ENCODE measurements around the gene NUCKS1.
A peak's percentile ranks its signal among the peaks of the same experiment; 100 is the strongest.
"Not testable (repeated sequence)": the region's sequence is repeated elsewhere in the genome, so short reads cannot be mapped to it uniquely, and the experiment has no call there.

Gene NUCKS1

DNA sequence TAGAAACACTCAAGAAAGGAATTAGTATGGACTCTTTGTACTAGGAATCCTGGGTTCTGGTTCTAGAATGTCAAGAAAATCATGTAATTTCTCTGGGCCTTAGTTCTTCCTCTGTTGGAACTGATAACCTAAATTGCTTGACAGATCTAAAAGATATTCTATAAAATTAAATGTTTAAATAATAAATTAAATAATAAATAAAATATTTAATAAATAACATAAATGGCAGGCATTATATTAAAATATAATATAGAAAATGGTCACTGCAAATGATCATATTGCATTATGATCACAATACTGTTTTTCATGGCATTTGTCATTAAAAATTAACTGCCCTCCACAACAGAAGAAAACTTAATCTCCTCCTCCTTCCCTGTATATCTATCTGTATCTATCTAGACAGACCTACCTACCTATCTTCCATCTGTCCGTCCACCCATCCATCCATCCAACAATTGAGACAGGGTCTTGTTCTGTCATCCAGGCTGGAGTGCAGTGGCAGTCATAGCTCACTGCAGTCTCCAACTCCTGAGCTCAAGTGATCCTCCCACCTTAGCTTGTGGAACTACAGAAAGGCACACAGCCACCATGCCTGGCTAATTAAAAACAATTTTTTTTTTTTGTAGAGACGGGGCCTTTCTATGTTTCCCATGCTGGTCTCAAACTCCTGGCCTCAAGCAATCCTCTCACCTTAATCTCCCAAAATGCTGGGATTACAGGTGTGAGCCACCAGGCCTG is 16.4 kb downstream of the NUCKS1 start:
- DNase-seq (ENCODE audit: low spot score) (no peak), FAIRE-seq (no peak)

DNA sequence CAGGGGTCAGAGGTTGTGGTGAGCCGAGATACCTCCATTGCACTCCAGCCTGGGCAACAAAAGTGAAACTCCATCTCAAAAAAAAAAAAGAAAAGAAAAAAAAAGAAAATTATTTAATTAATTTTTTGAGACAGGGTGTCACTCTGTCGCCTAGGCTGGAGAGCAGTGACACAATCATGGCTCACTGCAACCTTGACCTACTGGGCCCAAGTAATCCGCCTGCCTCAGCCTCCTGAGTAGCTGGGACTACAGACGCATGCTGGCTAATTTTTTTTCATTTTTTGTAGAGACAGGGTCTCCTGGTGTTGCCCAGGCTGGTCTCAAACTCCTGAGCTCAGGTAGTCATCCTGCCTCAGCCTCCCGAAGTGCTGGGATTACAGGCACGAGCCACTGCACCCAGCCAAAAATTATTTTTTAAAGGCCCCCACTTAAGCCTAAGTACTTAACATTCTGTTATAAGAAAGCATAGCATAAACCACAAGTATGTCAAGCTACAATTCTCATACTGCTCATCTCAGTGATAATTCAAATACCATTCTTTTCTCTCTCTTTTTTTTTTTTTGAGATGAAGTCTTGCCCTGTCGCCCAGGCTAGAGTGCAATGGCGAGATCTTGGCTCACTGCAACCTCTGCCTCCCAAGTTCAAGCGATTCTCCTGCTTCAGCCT is 19.9 kb downstream of the NUCKS1 start:
- no peak for DNase-seq (ENCODE audit: low spot score)
- FAIRE-seq = no peak

DNA sequence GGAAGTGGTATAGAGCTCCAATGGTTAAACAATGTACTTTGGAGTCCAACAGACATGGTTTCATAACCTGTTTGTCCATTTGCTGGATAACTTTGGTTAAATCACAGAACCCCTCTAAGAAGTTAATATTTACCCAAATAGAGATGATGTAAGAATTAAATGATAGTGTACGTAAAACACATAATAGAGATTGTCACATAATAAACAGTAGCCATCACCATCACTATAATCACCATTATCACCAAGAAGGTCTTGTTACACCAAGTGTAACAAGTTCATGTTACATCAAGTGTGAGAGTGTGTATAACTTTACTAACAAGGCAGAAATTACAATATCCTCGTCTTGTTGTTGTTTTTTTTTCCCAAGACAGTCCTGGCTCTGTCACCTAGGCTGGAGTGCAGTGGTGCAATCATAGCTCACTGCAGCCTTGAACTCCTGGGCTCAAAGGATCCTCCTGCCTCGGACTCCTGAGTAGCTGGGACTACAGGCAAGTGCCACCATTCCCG is 23.3 kb downstream of the NUCKS1 start:
- no peak for DNase-seq (ENCODE audit: low spot score)
- no peak for FAIRE-seq

DNA sequence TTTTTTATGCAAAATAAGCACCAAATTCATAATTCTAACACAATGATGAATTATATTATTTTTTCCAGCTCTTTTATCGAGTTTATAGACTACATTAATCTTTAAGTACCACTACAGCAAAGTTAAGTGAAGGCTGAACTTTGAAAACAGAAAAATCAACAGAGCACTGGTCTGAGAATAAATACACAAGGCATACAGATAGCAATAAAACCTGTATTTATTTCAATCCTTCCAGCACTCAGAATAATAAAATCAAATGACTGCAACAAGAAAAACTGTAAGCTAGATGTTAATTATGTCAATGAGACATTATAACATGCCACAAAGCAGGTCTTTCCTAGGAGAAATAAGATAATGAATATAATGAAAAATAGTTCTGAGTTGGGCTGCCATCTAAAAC is 24.5 kb downstream of the NUCKS1 start:
- no peak for DNase-seq (ENCODE audit: low spot score)
- no peak for FAIRE-seq

DNA sequence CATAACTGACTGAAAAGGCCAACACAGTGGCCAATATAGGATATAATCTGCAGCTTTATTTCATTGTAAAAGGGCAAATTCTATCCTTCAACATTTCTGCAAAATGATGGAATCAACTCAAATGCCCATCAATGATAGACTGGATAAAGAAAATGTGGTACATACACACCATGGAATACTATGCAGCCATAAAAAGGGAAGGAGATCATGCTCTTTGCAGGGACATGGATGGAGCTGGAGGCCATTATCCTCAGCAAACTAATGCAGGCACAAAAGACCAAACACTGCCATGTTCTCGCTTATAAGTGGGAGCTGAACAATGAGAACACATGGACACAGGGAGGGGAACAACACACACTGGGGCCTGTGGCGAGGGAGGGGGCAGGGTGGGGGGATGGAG is 29.2 kb downstream of the NUCKS1 start:
- not testable (repeated sequence) for DNase-seq (ENCODE audit: low spot score); FAIRE-seq

DNA sequence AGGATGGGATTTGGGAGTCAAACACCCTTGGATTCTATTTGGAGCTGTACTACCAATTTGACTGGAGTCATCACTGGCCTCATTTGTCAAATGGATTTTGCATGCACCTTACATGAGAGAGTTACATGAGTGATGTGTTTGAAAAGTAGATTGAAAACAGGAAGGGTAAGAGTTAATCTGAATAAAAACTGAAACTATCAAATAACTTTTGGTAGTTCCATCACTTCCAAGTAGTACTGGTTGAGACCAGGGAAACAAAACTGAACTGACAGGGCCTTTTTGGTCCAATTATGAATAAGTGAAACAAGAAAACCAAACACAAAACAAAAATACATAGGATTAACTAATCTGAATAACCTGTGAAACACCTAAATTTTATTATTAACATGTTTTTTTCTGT is 30.2 kb downstream of the NUCKS1 start:
- no peak for FAIRE-seq
- no peak for DNase-seq (ENCODE audit: low spot score)

DNA sequence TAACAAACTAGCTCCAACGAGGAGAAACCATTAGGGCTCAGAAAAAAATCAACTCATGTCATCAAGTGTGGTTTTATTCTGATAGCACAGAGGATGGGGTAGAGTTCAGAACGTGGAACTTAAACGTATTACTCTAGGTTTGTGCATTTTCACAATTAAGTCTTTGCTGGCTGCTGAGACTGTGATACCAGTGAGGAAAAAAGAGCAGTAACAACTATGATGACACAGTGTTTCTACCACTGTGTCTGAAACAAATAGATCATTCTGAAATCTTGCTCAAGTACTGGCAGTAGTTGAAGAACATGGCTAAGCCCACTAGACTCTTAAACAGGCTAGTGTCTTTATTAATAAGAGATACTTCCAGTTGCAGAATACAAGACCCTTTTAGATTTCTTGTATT is 31.0 kb downstream of the NUCKS1 start:
- FAIRE-seq (no peak), DNase-seq (ENCODE audit: low spot score) (no peak)

DNA sequence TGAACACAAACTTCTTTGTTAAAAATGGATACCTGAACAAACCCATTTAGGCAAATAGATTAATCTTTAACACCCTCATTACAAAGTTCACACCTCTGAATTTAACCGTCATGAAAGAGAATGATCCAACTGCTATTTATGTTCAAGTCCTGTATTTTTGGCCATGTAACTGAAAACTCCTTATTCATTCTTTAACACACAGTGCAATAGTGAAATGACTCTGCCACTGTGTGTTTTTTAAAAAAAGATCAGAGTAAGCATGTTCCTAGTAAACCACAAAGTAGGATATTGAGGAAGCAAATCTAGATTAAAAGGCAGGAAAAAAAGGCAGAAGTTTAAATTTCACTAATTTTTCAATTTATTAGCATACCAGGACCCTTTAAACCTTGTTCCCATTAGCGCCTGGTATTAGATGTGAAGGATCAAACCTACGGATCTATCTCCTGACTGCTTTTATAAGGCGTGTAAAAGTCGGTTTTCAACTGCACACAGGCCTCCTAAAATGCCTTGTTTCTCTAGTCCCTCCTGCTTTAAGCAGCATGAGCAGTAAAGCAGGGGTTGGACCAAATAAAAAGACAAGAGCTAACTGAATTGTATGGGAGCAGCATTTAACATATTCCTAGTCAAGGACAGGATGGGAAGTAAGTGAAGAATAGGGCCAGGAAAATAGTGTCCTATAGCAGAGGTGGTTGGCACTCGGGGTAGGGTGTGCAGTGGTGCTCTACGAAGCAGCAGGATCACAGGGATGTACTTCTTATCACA is 33.4 kb downstream of the NUCKS1 start:
- DNase-seq (ENCODE audit: low spot score) (no peak), FAIRE-seq (no peak)

DNA sequence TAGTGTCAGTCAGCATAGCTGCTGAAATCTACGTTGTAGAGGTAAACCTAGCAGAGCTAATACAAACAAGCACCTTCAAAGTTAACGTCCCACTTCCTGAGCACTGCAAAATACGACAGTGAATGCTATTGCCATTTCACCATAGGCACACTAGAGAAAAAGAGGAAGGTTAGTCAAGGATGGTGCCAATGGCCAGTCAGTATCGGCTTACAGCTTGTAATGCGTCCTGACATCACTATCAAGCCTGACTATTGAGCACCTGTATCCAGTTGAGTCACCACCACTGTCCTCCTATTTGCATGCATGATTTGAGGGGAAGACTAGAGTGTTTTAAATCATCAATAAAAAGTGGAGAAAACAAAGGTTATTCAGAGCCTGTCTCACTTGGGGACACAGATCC is 34.4 kb downstream of the NUCKS1 start:
- no peak for DNase-seq (ENCODE audit: low spot score)
- FAIRE-seq = no peak

DNA sequence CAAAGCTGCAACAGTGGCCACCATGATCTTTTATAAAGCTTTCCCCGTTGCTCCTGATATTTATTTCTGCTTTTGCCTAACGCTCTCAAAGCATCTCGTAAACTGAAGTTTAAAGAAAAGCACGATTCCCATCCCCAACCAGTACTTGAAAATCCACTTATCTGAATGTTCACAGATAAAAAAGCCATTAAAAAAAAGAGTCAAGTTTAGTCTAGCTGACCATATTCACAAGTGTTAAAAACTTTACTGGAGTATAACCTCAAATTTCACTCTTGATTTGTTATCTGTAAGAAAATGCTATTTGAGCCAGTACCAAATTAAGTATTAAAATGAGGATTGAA is 35.1 kb downstream of the NUCKS1 start:
- DNase-seq (ENCODE audit: low spot score) (no peak), FAIRE-seq (no peak)

DNA sequence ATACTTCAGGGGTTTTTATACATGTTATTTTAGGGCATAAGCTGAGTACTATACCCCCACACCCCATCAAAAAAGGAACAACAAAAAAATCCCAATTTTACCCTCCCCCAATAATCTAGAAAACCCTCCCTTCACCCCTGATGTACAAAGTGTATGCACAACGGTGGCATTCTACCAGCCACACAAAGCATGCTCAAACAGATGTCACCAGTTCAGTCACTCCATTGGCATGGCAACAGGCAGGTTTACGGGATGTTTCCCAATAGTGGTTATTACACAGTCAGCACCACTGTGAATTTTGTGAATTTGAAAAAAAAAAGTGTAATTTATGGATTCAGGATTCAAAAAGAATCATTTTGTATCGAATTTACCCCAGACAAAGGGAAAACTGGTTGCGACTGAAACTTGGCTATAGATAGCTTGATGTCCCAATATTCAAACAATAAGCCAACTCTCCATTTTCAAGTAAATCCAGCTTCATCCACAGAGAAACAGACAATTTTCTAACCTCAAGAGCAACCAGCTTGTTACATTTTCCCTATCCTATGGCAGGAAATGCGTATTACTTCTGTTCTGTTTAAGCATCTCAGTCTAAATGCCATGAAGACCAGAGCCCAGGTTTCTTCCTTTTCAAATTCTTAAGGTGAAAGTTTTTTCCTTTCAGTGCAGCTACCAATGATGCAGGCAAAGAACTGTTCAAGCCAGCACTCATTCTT is 35.6 kb downstream of the NUCKS1 start:
- FAIRE-seq (no peak), DNase-seq (ENCODE audit: low spot score) (no peak)

DNA sequence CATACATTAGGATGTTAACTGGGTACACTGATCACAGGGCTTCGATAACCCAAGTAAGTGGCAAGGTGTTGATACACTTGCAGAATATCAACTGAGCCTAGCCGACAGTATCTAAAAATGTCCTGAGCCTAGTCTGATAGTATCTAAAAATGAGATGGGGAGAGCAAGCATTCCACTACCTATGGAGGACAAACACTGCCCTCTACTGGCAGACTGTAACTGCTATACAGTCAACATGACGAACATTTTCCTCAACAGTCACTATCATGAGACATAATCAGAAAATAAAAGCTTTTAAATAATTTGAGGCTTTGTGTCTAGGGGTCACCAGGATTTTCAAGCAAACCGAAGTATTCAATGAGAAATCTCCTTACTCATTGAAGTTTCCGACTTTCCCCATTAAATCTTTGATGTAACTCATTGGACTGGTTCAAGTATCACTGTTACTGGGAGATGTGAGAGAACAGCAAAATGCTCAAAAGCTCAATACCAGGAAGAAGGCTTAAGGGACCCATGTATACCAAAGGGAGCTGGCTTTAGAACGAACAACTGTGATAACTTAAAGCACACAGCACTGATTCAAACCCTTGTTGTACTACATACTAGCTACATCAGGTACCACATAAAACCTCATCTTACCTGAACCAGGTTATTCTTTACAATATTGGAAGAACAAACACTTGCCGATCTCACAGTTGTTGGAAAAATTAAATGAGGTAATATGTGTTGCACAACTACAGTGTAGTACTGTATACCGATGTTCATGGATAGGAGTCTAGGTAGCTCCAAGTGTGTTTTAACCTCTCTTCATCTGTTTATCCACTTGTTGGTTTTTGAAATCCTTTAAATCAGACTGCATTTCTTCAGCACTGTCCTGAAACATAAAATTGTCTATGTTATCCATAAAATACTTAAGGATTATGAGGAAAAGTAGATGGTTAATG is 38.6 kb downstream of the NUCKS1 start:
- DNase-seq (ENCODE audit: low spot score) (peak; percentile 53), FAIRE-seq (peak; percentile 15)

DNA sequence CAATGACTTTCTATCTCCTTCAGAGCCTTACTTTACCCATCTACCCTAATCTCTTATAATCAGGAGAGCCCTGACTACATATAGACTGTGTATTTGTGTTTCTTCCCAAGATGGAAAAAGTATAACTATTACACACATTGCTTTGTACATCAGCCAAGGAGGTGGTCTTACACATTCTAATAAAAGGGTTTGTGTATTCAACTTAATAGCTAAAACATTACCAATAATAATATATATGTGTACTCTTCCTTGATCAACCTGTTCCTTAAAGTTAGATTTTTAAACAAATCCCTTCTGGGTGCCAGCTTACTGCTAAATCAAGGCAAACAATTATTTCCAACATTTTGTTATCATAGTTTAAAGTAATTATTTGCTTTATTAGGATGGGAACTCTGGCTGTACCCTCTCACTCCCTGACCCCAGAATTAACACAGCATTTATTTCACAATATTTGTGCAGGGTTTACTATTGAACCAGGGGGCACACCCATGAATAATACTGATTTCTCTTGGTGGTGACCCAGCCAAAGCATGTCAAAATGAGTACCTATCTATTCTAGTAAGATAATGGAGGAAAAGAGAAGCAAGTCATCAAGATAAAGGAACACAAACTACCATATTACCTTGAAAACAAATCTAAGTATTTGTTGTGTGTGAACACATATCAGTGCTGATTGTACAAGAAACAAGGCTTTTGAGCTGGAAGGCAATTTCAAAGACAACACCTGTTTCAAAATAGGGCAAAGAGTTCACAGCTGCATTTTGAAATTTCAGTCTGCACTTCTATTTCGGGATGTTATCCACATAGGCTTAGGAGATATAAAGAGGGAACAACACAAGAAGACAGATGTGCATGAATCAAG is 39.5 kb downstream of the NUCKS1 start:
- DNase-seq (ENCODE audit: low spot score) = no peak

DNA sequence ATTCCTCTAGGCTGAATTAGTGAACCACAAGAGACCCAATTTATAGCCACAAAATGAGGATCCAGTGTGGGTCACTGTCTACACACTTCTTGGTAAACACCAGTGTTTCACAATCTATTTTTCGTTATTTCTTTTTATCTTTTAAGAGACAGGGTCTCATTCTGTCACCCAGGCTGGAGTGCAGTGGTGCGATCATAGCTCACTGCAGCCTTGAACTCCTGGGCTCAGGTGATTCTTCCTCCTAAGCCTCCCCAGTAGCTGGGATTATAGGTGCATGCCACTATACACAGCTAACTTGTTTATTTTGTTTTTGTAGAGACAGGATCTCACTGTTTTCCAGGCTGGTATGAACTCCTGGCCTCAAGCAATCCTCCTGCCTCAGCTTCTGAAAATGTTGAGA is 40.3 kb downstream of the NUCKS1 start:
- DNase-seq (ENCODE audit: low spot score) (no peak), FAIRE-seq (no peak)

More for the DNA sequence above, 39.5 kb downstream of the NUCKS1 start:
- no peak for FAIRE-seq

DNA sequence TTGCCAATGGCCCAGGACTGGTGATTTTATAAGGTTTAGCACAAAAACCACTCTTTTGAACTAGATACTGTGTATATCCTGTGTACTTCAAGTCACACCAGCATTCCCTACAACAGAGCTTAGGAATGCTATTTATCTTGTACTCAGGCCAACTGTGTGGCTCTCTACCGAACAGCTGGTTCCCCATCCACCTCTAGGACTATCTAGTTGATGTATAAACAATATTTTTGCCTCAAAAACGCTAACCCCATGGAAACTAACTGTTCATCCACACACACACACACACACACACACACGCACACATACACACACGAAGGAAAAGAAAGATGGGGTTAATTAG is 41.0 kb downstream of the NUCKS1 start:
- no peak for DNase-seq (ENCODE audit: low spot score)
- FAIRE-seq = no peak

DNA sequence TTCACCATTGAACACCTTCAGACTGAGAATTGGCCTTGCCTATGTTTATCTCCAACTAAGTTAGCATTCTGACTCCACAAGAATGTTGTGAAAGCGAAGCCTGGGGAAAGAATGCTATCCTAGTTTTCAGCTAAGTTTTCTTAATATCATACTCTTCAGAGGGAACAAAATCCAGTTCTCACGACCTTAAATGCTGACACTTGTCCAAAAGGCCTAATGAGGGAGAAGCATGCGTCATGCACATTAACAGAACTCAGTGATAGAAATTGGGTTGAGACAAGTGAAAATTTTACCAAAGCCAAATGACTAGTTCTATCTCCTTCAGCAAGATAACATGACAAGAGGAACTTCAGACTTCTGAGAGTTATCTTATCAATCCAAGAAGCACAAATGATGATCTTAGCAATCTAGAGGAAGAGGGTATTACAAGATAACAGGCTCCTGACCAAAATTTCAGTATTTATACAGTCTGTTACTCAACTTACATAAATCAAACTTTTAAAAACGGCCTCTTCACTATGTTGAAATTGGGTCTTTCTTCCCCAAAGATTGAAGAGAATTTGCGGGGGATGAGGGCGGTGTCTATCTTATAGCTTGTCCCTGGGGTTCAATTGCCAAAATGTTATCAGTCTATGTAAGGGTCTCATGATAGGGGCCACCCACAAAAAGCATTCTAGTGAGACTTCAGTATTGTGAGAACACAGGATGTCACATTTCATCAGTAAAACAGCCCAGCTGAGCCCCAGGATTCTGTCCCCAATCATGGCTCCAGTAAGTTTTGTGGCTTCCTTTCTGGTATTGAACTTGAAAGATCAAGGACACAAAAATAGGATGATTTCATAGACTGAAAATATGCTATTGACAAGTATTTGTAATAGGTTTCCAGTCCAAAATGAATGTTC is 43.1 kb downstream of the NUCKS1 start:
- DNase-seq (ENCODE audit: low spot score) = no peak
- FAIRE-seq = no peak

DNA sequence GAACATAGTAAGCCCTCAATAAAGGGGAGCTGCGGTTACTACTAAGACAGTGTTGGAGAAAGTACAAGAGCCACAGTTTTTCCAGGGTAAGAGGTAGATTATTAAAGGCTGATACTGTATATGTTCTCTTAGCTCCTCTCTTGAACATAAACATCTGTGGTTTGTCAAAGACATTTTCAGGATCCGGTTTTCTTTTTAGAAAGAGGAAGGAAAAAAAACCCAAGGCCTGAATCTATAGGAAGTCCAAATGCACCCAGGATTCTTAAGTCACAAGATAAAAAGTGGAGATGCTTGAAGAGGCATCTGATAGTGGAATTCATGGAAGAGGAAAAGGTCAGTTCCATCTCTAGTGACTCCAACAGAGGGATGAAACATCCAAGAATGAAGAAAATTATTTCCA is 45.1 kb downstream of the NUCKS1 start:
- DNase-seq (ENCODE audit: low spot score) (no peak), FAIRE-seq (no peak)

DNA sequence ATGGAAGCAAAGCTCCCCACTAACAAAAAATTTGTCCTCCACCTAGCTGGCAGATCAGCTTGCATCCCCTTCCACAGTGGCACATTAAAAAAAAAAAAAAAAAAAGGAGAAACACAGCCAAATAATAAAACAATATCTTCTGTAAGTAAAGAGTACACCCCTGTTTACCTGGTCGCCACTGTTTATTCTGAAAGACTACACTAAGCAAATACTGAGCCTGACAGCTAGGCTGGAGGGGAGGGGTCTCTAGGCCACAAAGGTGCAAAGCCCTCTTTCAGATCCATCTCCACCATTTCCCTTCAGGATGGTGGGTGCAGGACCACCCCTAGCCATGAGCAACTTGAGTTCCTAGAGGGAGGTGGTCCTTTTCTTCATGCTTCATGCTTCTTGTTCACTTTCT is 46.9 kb downstream of the NUCKS1 start:
- no peak for FAIRE-seq

DNA sequence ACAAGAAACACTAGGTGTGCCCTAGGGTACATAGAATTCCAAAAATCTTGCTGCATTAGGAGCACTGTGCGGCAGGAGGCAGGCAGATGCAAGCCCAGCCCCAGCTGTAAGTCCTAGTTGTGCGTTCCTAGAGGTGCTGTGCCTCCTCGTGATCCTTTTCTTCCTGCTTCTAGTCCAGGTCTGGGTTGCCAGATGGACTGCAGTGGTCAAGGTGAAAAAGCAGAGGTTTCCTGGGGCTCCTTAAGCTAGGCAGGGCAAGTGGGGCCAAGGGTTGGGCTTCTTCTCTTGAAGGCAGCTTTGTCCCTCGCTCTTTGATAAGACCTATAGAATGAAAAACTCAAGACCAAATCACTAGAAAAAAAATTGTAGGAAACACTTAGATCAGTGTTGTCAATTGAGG is 48.1 kb downstream of the NUCKS1 start:
- FAIRE-seq = no peak

More for the DNA sequence above, 46.9 kb downstream of the NUCKS1 start:
- DNase-seq (ENCODE audit: low spot score) = no peak

More for the DNA sequence above, 48.1 kb downstream of the NUCKS1 start:
- no peak for DNase-seq (ENCODE audit: low spot score)

Data from RCC 7860 (cell line).